Myocyte (in vitro differentiated cells): ENCODE results near the gene AIPL1. TPM values are rescaled to one million over a fixed set of nuclear protein-coding genes. Genes with fewer than 3 reads are reported as not detected.

Experiments used
- DNase-seq: peaks from one replicate; pipeline ENCODE4 v3.0.0-alpha.2; 2012; ENCODE audit warnings: low read depth
- total RNA-seq: library from RNA; depleted of rRNA; stranded (reverse); fragments of >200 nt; gene quantifications from 2 replicates; pipeline ENCODE4 v1.2.3, GENCODE V29; 2014

Gene AIPL1
- total RNA-seq, 1 donor from 2014 or later: not detected

DNA sequence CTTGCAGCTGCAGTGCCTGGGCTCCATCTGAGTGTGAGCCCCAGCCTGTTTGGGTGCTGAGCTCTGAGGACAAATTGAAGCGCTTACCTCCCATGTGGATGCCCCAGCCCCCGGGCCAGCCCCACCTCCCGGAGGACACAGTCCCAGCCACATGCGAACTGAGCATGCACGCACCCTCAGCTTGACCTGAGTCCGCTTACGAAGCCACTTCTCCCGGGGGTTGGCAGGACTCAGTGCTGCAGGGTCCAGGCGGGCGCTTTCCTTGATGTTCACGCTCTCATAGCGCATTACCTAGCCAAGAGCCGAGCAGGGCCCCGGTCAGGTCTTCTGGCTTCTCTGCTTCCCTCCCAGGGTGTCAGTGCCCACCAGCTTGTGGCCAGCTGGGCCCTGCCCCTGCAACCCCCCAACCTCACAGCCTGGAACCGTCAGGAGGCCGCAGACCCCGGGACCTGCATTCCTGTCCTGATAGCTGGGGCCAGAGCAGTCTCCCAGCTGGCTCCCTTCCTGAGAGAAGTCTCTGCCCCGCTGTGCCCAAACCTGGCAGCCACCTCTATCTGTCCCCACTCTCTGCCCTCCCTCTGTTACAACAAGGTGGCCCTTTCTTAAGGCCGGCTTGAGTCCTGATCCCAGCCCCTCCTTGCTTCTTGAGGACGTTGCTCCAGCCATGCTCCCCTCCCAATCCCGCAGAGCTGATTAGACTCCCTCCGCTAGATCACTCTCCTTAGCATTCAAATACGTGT is 33.3 kb upstream of the AIPL1 start:
- DNase-seq: no peak

DNA sequence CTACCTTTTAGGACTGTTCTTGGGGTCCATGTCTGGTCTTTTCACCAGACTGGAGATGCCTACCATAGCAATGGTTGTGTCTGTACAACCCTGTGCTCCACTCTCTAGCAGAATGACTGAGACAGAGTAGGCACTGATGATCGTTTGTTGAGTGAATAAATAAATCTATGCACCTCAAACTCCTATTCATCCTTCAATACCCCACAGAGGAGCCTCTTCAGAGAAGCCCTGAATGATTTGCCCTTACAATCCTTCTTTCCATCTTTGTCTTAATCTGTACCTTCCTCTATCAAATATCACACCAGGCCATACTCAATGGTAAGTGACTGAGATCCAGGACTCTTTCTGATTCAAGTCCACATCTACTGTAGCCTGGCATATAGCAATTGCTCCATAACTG is 32.6 kb upstream of the AIPL1 start:
- DNase-seq: no peak

DNA sequence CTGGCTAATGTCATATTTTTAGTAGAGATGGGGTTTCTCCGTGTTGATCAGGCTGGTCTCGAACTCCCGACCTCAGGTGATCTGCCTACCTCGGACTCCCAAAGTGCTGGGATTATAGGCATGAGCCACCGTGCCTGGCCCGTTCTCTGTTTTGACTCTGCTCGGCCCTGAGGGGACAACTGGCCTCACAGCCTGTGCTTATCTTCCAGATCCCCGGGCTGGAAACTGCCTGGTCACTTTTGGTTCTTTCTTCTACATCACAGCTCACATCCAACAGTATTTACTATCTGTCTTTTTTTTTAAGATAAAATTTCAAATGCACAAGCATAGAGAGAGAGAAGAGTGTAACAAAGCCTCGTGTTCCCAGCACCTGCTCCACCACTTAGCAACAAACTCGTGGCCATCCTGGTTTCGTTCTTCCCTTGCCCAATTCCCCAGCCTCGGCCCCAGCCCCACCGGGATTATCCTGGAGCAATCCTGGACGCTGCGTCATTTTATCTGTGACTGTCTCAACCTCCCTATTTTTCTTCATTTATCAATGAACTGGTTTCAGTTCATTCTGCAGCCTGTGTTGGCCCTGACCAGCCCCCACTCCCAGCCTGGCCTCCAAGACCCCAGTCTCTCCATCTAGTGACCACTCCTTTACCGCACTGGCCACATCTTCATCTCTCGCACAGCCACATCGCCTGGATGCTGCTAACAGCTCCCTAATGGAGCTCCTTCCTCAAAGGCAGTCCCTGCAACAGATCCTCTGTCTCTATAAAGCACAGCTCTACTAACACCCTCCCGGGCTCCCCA is 30.5 kb upstream of the AIPL1 start:
- no peak for DNase-seq

DNA sequence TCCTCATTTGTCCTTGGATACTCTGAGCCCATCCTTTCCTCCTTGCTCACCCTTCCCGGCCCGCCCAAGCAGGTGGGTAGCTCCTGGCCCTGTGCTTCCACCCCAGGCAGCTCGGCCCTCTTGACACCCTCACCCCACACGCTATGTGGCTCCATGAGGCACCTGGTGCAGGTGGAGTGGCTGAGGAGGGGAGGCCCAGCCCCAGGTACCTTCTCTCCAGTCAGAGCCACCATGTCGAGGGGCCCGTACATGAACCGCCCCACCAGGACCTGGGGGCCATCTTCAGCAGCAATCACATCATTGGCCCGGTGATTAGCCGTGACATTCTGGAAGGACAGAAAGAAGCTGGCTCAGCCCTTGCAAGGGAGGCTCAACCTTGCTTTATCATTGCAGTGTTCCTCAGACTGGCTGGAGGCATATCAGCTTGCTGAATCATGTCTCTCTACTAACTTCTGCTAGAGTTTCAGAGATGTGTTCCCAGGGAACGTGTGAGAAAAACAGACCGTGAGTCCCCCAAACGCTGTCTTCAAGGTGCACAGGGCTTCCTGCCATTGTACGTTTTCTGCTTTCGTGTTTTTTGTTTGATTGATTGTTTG is 29.6 kb upstream of the AIPL1 start:
- no peak for DNase-seq

DNA sequence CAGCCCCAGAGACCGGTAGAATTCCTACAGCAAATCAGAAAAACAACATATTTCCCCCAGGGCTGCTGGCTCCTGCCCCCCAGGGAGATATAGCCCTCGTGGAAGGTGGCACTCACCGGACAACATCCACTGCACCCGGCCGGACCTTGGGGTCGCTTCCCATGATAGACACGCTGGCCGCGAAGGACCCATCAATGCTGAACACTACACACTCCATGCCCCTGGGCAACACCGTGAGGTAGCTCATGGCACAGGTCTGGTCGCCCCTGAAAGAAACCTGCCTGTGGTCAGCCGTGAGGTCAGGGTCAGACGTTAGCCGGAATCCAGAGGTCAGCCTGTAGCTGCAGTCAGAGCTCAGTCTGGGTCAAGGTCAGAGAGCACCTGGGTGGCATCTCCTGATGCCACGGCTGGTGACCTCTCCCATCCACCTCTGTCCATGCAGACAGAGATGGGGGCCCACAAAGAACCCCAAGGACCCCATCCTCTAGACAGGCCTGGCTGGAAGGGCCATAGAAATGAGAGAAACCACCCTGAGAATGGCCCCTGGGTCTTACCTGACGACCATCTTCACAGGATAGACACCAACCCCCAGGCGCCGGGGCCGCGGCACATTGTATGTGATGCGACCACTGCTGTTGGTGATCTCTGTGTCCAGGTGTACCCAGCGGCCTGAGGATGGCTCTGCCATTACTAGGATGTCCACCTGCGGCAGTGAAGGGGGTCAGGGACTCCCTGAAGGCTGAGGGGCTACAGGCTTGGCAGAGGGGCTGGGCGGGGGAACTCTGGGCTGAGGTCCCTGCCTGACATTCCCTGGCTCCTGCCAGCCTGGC is 28.9 kb upstream of the AIPL1 start:
- no peak for DNase-seq

DNA sequence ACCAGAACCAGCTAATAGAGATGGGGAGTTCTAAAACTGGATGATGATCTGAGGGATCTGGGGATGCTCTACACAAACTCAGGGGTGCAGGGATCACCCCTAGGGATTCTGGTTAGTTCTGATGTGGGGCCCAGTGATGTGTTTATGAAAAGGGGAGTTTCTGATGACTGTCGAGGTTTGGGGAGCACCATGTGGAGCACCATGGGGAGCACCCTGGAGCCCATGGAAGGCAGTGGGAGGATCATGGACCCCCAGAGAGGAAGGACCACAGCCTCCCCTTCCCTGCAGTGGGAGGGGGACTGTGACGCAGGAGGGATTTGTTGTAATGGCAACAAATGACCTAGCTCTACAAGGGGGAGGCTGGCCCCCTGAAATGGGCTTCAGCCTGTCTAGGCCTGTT is 27.8 kb upstream of the AIPL1 start:
- no peak for DNase-seq

DNA sequence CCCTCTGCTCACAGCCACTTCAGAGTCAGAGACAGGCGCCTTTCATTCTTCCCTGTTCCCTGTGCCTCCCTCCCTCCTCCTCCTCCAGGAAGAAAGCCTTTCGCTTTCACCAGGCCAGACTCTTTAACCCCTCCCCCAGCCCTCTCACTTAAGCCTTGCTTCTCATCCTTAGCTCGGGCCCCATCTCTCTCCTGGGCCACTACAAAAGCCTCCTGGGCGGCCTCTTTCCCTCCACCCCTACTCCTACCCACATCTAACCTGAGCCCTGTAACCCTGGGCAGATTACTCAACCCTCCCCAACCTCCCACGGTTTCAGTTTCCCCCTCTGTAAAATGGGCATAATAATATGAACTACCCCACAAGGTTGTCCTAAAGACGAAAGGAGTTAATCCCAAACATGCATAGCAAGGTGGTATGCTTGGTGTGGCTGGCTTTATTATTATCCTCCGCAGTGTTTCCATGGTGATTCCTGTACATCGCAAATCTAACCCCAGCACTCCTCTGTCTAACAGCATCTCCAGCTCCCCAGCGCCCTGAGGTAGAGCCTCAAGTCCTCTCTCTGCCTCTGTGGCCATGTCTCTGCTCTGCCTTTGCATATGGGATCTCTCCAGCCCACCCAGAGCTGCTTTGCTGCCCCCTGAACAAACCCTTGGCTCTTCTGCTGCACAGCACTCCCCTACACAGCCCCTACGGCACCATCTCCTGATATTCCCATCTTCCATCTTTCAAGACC is 27.0 kb upstream of the AIPL1 start:
- no peak for DNase-seq

DNA sequence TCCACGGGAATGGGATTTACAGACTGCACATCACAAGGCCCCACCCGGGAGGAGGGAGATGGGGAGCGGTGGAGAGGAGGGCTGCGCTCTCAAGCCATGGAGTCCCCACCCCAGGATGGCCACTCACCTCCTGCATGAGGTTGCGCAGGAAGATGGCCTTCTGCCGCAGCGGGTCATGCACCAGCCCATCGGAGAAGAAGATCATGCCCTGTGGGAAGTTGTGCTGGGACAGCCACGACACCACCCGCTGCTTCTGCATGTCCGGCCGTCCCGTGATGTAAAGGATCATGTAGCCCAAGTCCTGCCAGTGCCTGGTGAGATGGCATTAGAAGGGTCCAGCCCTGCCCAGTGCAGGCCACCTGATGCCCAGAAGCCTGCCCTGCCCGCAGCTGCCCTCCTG is 26.3 kb upstream of the AIPL1 start:
- no peak for DNase-seq

DNA sequence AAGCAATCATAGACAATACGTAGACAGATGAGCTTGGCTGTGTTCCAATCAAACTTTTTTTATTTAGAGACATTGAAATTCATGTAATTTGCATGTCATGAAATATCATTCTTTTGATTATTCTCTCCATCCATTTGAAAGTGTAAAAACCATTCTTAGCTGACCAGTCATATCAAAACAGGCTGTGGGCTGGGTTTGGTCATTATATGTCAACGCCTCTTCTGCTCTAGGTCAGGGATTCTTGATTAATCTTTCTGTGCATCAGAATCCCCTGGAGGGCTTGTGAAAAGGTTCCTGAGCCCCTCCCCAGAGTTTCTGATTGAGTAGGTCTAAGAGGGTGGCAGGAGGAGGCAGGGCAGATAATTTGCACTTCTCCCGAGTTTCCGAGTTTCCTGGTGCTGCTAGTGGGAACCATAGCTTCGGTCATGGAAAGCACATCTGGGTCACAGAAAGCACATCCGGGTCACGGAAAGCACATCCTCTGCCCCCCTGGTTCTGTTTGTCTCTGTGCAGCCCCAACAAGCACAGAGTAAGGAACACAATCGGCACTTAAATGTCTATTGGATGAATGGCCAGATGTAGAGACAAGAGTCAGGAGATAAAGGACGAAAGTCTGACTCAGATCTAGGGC is 25.7 kb upstream of the AIPL1 start:
- DNase-seq: no peak

DNA sequence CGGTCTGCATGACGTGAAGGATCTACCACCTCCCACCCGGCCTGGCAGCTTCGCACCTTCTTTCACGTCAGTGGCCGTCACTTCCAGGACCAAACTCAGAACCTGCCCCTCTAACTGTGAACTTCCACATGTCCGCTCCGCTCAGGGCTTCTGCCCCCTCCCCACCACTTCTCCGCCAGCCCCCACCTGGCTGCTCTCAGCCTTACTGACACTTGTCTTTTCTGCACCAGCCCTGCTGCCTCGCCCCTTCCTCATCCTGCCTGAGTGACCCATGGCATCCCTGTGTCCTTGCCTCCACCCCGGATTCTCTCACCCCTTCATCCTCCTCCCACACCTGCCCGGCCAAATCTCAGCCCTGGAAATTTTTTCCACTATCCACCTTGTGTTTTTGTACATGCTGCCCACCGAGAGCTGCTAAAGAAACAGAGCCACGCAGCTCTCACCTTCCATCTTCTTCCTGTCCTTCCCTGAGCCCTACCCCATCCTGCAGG is 23.6 kb upstream of the AIPL1 start:
- DNase-seq: no peak

DNA sequence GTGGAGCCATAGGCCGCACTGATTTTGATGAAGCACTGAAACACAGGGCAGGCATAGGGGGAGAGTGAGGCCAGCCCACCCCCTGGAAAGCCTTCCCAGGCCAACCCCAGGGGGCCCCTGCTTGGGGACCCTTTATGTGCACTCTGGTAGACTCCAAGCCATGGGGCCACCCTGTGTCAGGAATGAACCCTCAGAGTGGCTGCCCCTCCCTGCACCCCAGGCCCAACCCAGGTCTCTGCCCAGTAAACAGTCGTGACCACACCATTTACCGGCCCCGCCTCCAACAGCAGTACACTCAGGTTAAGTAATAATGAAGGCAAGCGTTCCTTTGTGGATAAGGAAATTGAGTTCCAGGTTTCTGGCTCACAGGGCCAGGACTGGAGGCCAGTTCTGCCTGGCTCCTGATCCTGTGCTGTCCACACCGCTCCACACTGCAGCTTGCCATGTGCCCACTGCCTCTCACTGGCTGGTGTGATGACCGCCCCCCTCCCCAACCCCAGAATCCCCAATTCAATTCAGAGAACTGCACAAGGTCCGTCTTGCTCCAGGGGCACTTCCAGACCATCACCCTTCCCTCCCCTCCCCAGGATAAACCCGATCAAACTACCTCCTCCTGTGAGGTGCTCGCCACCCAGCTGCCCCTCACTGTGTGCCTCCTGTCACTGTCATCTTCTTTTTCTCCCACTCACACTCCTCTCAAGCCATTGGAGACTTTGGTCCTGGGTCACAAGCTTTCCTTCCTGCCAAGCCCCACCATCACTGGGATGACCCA is 23.0 kb upstream of the AIPL1 start:
- DNase-seq: no peak

DNA sequence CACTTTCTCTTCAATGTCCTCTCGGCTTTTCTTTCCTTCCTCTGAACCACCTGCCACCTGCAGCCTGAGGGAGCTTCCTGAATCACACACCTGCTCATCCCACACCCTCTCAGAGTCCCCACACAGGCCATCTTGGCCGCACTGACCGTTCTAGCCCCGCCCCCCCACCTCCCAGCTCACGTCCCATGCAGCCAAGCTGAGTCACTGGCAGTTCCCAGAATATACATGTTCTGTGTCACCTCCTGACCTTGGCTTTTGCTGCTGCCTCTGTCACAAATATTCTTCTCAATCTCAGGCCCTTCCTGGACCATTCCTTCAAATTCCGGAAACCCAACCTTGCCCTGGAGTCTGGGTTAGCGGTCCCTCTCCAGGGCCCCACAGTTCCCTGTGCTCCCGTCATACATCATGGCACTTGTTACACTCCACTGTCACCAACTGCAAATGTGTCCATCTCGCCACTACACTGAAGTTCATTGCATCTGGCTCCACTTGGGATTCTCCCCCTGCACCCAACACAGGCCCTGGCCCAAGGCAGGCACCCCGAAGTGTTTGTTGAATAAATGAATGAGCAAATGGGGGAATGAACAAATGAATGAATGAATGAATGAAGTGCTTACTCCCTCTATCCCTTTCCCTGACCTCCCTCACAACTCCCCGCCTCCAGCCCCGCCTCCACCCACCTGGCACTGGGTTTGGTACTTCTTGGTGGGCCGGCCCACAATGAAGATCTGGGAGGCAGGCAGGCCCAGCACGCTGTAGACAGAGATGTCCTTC is 22.2 kb upstream of the AIPL1 start:
- peak; percentile 64 for DNase-seq

DNA sequence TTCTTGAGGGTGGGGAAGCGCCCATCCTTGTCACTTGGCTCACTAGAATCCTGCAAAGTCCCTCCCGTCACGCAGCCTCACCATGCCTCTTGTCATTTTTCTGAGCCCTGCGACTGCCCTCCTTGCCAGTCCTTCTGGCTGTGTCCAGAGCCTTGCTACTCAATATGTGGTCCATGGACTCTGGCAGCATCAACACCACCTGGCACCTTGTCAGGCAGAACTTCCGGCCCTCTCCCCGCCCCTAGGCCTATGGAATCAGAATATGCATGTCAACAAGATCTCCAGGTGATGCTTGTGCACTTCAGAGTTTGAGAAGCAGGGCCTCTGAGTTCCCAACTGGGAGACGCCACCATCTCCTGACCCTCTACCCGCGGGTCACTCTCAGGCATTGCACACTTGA is 21.4 kb upstream of the AIPL1 start:
- DNase-seq: no peak

DNA sequence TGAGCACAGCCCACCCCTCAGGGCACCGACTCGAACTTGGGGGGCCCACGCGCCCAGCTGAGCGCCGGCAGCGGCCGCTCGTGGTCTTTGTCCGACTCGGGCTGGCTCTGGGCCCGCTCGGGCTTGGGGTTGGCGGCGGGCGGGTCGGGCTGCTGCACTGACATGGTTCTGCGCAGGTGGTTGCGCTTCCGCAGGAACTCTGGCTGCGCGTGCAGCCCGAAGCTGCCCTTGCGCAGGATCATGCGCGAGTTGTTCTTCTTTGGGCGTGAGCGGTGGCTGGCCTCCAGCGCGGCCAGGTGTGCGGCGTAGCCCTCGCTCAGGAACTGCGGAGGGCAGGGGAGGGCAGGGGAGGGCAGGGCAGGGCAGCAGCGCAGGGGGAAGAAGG is 20.4 kb upstream of the AIPL1 start:
- no peak for DNase-seq

DNA sequence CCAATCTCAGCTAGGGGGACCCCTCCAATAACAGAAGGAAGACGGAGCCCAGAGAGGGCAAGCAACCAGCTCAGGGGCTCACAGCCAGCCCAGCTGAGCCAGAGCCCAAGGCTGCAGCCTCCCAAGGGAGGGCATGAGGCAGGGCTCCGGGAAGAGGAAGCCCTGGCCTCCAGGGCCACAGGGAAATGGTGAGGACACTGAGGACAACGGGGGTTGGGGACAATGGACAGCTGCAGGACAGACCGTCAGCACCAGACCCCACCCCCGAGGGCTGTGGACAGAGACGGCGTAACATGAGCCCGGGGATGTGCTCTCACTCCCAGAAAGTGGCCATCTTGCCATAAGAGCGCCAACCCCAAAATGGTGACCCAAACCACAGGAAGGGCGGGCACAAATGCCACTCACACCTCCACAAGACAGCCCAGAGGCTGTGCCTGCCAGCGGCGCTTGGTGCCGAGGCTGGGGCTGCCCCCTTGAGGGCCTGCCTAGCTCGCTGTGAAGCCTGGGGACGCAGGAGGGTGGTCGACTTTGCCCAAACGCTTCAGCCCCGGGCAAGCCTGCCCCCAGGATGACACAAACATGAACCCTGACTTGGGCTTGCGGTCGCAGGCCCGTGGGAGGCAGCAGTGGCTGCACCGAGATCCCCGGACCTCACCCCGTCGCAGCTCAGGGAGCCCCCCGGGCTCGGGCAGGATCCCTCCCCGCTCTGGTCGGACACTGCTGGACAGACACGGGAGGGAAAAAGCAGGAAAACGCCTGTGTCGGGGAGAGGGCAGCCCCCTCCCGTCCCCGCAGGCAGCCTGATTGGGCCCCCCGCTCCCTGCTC is 19.8 kb upstream of the AIPL1 start:
- DNase-seq: peak; percentile 46

DNA sequence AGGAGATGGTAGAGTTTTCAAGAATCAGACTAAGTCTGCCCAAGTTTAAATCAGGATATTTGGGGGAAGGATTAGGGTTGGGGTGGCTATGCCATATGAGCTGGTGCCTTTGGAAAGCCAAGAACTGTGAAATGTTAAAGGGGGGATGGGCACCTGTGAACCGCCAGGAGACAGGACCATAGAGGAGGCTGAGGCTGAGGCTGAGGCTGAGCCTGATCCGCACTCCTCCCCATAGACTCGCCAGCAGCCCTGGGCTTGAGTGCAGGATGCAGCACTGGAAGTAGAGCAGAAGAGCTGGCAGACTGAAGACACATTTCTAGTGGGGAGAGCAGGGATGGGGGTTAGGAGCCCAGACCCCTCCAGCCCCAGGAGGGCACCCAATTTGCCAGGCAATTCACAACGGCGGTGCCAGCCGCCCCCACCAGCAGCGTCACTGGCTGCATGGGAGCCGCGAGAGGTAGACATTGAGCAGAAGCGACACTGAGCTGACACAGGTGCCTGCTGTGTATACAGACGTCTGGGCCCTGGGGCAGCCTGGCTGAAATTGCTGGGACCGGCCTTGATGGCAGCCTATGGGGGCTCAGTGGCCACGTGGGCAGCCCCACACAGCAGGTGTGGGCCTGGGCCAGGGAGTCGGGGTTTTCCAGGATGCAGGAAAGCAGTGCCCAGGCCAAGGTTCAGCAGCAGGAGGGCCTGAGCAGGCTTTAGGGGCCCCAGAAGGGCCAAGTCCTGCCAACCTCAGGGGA is 18.5 kb upstream of the AIPL1 start:
- no peak for DNase-seq
